Fibroblast of skin of scalp (primary cell): Measurements from ENCODE around the gene CAPRIN1. TPM values are rescaled to one million over a fixed set of nuclear protein-coding genes. Genes with fewer than 3 reads are reported as not detected.

Experiments
- DNase-seq: peaks from one replicate; pipeline ENCODE4 v3.0.0-alpha.2; 2013
- polyA plus RNA-seq, 2 experiments: library from polyadenylated mRNA; unstranded; fragments of 120-200 nt; gene quantifications; one replicate each; pipeline ENCODE4 v1.2.1, GENCODE V29; 2013; ENCODE audit not compliant: insufficient read length in 2 of 2

The CAPRIN1 gene, protein sequence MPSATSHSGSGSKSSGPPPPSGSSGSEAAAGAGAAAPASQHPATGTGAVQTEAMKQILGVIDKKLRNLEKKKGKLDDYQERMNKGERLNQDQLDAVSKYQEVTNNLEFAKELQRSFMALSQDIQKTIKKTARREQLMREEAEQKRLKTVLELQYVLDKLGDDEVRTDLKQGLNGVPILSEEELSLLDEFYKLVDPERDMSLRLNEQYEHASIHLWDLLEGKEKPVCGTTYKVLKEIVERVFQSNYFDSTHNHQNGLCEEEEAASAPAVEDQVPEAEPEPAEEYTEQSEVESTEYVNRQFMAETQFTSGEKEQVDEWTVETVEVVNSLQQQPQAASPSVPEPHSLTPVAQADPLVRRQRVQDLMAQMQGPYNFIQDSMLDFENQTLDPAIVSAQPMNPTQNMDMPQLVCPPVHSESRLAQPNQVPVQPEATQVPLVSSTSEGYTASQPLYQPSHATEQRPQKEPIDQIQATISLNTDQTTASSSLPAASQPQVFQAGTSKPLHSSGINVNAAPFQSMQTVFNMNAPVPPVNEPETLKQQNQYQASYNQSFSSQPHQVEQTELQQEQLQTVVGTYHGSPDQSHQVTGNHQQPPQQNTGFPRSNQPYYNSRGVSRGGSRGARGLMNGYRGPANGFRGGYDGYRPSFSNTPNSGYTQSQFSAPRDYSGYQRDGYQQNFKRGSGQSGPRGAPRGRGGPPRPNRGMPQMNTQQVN
- 166 TPM for polyA plus RNA-seq (2013, experiment 1 of 2; ENCODE audit: insufficient read length)
- 185 TPM for polyA plus RNA-seq (2013, experiment 2 of 2; ENCODE audit: insufficient read length)

DNA sequence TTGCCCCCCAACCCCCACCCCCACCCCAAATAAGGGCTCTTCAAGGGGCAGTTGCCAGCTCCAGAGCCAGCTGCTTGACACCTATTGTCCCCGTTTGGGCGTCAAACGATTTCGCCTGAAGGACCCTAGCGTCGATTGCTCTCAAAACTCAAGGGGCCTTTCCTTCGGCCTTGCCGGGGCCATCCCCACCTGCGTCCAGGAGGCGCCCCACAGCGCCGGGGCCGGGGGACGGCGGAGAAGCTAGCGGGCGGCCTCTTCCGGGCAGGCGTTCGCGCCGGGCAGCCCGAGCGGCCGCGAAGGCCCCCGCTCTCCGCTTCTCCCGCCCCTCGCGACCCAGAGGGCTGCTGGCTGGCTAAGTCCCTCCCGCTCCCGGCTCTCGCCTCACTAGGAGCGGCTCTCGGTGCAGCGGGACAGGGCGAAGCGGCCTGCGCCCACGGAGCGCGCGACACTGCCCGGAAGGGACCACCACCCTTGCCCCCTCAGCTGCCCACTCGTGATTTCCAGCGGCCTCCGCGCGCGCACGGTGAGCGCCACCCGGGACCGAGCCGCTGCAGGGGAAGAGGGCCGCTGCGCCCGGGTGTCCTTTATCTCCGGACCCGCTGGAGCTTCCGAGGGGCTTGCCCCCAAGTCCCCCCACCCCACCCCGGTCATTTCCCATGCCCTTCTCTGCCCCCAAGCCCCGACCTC, at the start of gene CAPRIN1:
Gene CAPRIN1 (plus strand): TSS at position 383 of the 687 bp plus-strand sequence. CDS start 690 bp downstream, outside the sequence.
- peak; percentile 90 for DNase-seq

DNA sequence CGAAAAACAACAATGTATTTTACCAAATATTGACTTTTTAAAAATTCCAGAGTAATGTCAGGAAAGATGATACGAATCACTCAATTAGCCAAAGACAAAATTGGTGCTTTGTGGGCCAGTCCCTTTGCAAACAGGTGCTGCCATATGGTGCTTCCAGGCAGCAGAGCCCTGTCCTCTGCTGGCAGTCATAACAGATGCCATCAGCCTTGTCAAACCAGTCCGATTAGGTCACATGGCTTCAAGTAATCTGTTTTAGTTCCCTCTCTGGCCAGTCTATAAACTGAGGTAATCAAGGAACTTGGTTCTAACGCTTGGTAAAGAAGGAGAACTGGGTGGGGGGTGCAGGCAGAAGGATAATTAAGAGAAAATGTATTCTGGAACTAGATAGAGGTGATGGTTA, 49.1 kb upstream of the CAPRIN1 start:
- no peak for DNase-seq

DNA sequence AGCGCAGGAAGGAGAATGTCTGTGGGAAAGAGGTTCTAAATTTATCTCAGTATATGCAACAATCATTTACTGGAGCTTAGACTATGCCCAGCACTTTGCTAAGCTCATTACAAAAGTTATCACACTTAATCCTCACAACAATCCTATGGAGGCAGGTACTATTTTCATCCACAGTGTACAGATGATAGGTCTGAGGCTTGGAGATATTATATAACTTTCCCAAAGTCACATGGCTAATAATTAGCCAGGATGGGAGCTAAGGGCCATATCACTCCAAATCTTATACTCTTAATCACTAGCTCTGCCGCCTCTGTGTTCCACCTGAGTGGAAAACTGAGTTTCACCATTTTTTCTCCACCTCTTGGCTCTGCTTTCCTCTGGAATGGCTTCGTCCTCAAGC, 47.3 kb upstream of the CAPRIN1 start:
- no peak for DNase-seq

DNA sequence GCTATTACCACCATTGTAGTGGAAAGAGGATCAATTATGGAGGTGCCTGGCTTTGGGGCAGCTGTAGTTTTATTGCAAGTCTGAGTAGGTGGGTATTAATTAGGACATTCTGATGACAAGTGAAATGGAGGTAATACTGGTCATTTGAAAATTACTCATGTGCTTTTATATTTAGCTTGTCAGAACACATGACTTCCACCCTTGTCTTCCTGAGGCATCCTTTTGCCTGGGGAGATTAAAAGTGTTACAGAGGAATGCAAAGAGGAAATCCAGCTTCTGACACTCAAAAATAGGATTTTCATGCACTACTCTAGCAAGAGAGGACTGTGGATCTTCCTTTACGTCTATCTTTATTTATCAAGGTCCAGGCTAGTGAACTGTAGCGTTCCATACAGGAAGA, 44.7 kb upstream of the CAPRIN1 start:
- DNase-seq = no peak

DNA sequence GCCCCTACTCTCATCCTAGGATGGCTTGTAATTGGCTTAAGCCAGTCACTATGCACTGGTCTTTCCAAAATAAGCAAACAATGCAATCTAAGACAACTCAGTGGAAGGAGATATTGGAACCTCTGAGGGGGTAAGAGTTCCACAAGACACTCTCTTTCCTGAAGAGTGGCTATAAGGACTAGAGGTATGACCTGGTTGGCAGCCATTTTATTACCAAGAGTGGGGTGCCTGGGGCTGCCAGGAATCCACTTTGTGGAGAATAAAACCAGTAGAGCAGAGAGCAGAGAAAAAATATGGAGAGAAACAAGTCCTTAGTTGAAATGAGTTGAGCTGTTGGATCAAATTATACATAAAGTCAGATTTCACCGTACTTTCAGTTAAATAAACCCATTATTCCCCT, 38.8 kb upstream of the CAPRIN1 start:
- DNase-seq = no peak

DNA sequence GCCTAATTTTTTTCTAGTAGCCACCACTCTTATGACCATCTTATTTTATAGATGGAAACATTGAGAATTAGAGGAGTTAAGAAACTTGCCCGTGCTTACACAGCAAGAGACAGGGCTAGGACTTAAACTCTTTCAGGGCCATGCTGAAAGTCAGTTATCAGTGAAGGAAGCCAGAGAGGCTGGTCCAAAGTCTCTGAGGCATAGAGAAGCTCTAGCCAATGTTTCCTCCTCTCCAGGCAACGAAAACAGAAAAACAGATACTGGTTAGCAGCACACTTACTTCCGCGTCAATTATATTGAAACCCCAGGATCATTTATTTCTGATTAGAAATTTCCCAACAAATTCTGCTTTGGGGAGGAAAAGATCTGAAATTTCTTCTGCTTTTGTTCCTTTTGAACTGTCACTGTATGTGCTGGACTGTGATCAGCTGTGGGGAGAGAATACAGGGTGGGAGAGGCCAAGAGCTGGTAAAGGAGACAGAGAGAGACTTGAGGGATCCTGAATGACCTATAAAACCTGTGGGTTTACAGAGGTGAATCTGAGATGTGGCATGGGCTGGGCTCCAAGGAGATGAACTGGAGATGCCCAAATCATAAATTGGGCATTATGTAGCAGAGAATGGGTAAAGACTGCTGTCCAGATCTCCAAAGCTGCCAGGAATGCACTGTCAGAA, 37.5 kb upstream of the CAPRIN1 start:
- no peak for DNase-seq

DNA sequence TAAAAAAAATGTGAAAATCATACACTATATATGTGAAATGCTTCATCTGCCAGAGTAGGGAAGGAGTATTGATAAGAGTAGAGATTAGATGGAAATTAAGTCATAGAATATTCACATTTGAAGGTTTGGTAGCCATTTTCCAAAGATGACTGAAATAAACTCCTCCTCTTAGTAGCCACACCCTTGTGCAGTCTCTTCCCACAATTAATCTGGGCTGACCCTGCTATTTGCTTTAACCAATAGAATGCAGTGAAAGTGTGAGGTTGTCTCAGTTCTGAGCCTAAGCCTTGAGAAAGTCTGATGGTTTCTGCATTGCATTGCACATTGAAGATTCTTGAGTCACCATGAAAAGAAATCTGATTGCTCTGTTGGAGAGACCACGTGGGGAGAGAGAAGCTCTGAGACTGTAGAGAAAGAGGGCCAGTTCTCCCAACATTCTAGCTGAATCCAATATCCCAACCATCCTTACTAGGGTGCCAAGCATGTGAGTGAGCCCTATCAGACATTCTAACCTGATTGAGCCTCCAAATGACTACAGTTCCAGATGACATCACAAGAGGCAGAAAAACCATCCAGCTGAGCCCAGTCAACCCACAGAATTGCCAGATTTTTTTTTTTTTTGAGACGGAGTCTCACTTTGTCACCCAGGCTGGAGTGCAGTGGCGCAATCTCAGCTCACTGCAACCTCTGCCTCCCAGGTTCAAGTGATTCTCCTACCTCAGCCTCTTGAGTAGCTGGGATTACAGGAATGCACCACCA, 29.4 kb upstream of the CAPRIN1 start:
- DNase-seq = no peak

DNA sequence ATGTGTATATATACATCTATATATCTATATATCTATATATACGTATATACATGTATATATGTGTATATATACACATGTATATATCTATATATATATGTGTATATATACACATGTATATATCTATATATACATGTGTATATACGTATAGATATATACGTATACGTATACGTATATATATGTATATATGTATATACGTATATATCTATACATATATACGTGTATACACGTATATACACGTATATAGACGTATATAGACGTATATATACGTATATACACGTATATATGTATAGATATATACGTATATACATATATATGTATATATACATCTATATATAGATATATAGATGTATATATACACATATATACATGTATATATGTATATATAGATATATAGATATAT, 25.1 kb upstream of the CAPRIN1 start:
- no peak for DNase-seq

DNA sequence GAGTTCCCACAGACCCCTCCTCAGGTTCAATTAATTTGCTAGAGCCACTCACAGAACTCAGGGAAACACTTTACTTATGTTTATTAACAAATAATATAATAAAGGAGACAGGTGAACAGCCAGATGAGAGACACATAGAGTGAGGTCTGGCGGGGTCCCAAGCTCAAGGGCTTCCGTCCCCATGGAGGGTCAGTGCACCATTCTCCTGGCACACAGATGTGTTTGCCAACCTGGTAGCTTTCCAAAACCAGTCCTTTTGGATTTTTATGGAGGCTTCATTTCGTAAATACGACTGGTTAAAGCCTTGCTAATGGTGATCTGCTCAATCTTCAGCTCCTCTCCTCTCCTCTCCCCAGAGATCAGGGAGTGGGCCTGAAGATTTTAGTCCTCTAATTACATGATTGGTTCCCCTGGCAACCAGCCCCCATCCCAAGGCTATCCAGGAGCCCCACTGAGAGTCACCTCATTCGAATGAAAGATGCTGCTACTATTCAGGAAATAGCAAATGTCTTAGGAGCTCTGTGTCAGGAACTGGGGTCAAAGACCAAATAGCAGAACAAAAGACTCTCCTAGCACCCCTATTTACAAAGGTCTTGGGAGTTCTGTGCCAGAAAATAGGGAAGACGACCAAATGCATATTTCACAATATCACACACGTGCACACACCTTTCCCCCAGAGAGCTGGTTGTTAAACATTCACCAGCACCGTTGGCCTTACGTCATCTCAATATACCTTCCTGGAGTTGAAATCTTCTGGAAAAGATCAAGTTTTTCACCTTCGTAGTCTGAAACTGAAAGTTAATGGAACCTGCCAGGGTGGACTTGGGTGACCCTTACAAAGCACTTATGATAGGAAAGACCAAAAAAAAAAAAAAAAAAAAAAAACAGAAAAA, 23.8 kb upstream of the CAPRIN1 start:
- no peak for DNase-seq

DNA sequence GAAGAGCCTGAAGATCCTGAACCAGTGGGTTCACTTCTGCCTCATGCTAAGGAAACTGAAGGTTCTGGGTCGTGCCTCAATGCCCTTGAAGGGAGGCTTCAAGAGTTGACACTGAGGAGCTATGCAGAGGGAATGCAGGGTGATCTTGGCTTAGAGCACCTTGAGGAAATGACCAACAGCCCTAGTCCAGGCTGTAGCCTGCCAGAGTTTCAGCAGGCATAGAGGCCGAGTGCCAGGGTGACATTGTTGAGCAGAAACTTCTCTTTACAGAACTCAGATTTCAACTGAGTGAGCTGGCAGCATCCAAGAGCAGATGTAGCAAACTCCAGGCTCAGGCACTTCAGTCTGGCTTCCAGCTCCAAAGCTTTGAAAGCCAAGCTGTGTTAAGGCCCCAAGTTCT, 23.1 kb upstream of the CAPRIN1 start:
- no peak for DNase-seq

DNA sequence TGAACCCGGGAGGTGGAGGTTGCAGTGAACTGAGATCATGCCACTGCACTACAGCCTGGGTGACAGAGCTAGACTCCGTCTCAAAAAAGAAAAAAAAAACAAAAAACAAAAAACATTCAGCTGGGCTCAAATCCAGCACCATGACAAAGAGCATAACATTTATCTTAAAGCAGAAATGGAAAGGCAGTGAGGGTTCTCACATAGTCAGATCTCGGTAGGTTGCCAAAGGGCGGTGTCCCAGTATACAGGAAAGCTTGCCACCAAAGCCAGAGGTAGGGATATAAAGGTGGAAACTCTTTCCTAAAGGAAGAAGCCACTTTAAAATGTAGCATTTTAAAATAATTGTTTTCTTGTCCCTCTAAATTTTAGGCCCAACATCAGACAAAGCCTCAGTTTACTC, 22.4 kb upstream of the CAPRIN1 start:
- no peak for DNase-seq

DNA sequence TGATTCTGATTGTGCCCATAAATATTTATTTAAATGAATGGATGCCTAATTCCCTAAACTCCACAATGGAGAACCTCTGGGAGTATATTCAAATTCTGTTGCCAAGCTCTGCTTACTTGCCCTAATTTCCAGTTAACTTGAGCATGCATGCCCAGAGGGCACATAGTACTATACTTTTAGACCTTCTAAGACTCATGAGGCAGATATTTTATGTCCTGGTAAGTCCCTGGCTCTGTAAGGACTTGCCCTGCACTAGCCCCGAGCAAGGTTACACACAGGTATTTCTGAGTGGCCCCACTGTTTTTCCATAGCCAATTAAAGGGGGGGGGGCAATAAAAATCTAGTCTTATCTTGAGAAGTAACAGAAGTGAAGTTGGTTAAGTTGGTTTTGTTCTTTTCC, 21.1 kb upstream of the CAPRIN1 start:
- no peak for DNase-seq

DNA sequence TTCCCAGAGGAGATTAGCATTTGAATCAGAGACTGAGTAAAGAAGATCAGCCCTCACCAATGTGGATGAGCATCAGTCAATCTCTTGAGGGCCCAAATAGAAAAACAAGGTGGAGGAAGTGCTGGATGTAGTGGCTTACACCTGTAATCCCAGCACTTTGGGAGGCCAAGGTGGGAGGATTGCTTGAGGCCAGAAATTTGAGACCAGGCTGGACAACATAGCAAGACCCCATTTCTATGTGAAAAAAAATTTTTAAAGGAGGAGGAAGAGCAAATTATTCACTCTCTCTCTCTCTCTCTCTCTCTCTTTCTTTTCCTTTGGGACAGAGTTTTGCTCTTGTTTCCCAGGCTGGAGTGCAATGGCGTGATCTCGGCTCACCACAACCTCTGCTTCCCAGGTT, 18.1 kb upstream of the CAPRIN1 start:
- DNase-seq = no peak

DNA sequence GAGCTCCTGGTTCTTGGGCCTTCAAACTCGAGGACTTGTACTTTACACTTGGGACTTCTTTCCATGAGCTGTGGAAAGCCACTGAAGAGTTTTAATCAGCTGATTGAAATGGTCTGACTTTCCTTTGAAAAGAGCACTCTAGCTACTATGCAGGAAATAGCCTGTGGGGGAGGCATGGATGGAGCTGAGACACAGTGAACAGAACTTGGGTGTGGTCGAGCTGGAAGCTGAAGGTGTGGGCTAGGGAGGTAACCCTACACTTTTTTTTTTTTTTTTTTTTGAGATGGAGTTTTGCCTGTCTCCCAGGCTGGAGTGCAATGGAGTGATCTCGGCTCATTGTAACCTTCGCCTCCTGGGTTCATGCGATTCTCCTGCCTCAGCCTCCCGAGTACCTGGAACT, 17.5 kb upstream of the CAPRIN1 start:
- DNase-seq = no peak

DNA sequence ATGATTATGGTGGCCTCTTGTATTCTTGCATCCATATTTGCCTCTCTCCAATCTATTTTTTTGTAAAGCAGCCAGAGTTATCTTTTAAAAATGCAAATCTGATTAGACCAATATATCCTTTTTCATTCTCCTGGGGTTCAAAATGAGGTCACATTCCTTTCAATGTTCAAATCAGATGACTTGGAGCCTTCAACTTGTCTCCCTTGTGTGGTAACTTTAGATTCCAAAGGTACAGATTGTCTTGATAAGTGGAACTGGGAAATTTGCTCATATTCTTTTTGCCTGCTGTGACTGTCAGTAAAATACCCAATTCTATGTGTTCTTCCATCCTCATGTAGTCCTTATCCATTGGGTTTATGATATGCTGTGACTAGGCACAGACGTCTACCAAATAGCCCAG, 15.1 kb upstream of the CAPRIN1 start:
- DNase-seq = no peak

DNA sequence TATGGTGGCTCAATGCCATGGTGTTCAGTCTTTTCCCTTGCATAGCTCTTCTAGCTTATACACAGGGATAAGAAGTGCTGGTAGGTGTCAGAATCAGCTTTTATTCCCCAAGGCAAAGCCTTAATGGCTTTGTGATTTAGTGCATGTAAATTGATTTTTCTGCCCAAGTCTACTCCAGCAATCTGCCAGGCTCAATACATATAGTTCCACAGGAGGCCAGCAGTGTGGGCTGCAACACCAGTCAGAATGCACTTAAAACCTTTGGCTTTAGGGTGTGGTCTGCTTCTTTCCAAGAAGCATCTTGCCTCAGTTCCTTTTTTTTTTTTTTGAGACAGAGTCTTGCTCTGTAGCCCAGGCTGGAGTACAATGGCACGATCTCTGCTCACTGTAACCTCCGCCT, 14.5 kb upstream of the CAPRIN1 start:
- DNase-seq = no peak

DNA sequence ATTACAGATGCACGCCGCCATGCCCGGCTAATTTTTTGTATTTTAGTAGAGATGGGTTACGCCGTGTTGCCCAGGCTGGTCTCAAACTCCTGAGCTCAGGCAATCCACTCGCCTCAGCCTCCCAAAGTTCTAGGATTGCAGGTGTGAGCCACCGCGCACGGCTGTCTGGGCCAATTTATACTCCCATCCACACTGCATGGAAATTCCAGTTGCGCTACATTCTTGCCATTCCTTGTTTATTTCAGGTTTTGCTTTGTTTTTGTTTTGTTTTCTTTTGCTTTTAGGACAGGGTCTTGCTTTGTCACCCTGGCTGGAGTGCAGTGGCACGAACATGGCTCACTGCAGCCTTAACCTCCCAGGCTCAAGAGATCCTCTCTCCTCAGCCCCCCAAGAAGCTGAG, 11.0 kb upstream of the CAPRIN1 start:
- no peak for DNase-seq

DNA sequence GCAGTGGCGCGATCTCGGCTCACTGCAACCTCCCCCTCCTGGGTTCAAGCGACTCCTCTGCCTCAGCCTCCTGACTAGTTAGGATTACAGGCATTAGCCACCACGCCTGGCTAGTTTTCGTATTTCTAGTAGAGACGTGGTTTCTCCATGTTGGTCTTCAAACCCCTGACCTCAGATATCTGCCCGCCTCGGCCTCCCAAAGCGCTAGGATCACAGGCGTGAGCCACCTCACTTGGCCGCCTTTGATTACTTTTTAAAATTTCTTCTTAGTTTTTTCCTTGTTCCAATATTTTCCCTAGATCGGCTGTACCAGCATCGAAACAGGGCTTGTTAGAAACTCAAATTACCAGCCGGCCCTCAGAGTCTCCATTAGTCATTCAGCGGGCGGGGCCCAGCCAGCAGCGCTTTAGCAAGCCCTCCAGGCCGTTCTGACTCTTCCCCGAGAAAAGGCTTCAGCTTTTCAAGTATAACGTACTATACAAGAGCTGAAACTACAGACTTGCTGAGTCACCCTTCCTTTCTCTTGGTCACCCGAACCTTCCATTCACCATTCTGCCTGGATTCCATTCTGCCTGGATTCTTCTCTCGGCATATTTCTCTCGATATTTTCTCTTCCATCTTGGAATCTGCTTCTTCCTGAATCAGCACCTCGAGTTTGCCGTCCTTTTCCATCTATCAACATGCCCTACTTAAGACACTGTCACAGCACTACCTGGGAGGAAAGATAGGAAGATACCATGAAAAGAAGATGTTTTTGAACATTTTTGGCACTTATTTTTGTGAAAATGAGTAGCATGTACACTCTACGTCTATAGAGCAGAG, 6.7 kb upstream of the CAPRIN1 start:
- DNase-seq = peak; percentile 85

DNA sequence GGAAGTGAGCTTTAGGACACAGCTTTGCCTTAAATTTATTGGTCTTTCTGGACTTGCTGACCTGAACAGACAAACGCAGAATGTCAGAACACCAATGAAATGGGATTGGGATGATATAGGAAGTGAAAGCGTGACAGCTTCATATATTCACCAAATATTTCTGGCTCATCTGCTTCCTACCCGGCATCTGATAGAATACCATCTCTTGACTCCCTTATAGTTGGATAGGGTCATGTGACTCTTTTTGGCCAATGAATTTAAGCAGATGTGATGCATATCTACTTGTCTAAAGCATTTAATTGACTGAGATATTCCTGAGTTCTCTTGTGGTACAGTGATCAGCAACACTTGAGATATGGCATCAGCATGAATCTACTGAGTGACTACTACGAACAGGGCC, 2.5 kb upstream of the CAPRIN1 start:
- no peak for DNase-seq
